Uterus (tissue), 2 donors: ENCODE data around the gene KRTAP1-1.

Experiments
- CTCF ChIP-seq, 4 experiments: fragments of 200-600 bp in 2 of 4; fragments of 450-650 bp in 2 of 4; sonication (generic) in 2 of 4; IDR thresholded peaks; one replicate each; pipeline ENCODE4 v1.5.1; 2016 to 2019; ENCODE audit warnings: antibody characterized with exemption in 4 of 4, mild to moderate bottlenecking in 2 of 4, moderate library complexity in 1 of 4
- POLR2A ChIP-seq, 2 donors: fragments of 450-650 bp; IDR thresholded peaks; one replicate each; pipeline ENCODE4 v1.6.1; 2016; ENCODE audit warnings: antibody characterized with exemption in 2 of 2, mild to moderate bottlenecking in 1 of 2, moderate library complexity in 1 of 2

DNA sequence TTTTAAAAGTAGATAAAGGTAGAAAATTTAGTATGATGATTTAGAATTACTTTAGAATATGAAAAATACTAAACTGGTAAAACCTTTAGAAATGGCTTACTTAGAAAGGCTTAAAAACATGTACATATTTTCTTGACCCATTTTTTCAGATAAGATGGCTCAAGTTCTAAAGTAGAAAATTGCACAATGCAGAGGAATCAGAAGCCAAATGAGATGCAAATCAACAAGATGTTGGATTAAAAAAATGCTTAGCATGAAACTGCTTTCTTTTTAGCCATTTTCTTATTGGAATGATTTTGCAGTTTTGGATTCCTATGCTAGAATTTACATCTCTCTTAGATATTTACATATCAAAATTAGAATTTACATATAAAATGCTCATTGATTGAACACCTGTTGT lies 30.8 kb downstream of the KRTAP1-1 start:
- no peak for TF ChIP-seq CTCF (IDR thresholded peaks at IDR 0.05)
- no peak for TF ChIP-seq POLR2A (IDR thresholded peaks at IDR 0.05)
